A549 (cell line): ENCODE measurements around the gene NFAM1. TPM values are rescaled to one million over a fixed set of nuclear protein-coding genes. Genes with fewer than 3 reads are reported as not detected.

Experiments used
- ATAC-seq, 2 experiments: fragments of 200-7000 bp in 1 of 2; fragments of >200 bp in 1 of 2; cut with Nextera tagmentation in 1 of 2; cut with Tn5 transposase in 1 of 2; 3 replicates each; pipeline versions ENCODE4 v1.8.0 to v1.9.1; 2018 to 2020; ENCODE audit warnings: mild to moderate bottlenecking in 1 of 2, moderate library complexity in 1 of 2
- CTCF ChIA-PET: fragments of 300-600 bp; sonication (Branson Sonifier 250); formaldehyde crosslinking; extraction: SDS; loops from one replicate; lab custom pipeline; 2021; ENCODE audit warnings: antibody characterized with exemption, inconsistent platforms; lab: Yijun Ruan, JAX
- POLR2A ChIA-PET: fragments of 350-600 bp; formaldehyde crosslinking; extraction: SDS; loops from one replicate; lab custom pipeline; 2021; ENCODE audit warnings: antibody characterized with exemption, inconsistent platforms; lab: Yijun Ruan, JAX
- DNase-seq, 2 experiments: peaks; one replicate each; pipeline versions ENCODE4 v3.0.0 to v3.0.0-alpha.2; 2011 to 2016; ENCODE audit warnings: low read depth in 1 of 2, low spot score in 1 of 2
- FAIRE-seq: peaks from 2 replicates; lab custom pipeline; 2011; peaks lifted over from hg19 to GRCh38; lab: Jason Lieb, UNC
- H3K27ac ChIP-seq, 2 experiments: fragments of >200 bp; sonication (Bioruptor Twin); formaldehyde crosslinking; 3 replicates each; pipeline ENCODE4 v1.5.1; 2016 to 2017
- H3K4me1 ChIP-seq: fragments of >200 bp; sonication (Bioruptor Twin); formaldehyde crosslinking; 3 replicates; pipeline ENCODE4 v1.6.1; 2016
- H3K4me2 ChIP-seq: fragments of >200 bp; sonication (Bioruptor Twin); formaldehyde crosslinking; 3 replicates; pipeline ENCODE4 v1.6.1; 2016
- H3K4me3 ChIP-seq: fragments of >200 bp; sonication (Bioruptor Twin); formaldehyde crosslinking; 3 replicates; pipeline ENCODE4 v1.5.1; 2016
- H3K9me3 ChIP-seq: fragments of >200 bp; sonication (Bioruptor Twin); formaldehyde crosslinking; 3 replicates; pipeline ENCODE4 v1.6.1; 2016
- ATOH8 ChIP-seq: fragments of 250-450 bp; sonication (Bioruptor Pico); IDR thresholded peaks from 2 replicates; pipeline ENCODE4 v1.5.0; 2020; ENCODE audit warnings: low read depth, mild to moderate bottlenecking, moderate library complexity
- BHLHE40 ChIP-seq: IDR thresholded peaks from 2 replicates; pipeline ENCODE4 v1.6.1; 2012; ENCODE audit warnings: low read depth, low read length, inconsistent platforms
- CBX2 ChIP-seq: fragments of 200-600 bp; sonication (generic); IDR thresholded peaks from 2 replicates; pipeline ENCODE4 v1.6.1; 2016; ENCODE audit warnings: low read depth, mild to moderate bottlenecking, borderline replicate concordance
- CHD4 ChIP-seq: fragments of 200-600 bp; sonication (generic); IDR thresholded peaks from 2 replicates; pipeline ENCODE4 v1.6.1; 2016; ENCODE audit warnings: antibody characterized with exemption, mild to moderate bottlenecking, borderline replicate concordance
- CTCF ChIP-seq: fragments of >200 bp; sonication (Bioruptor Twin); formaldehyde crosslinking; IDR thresholded peaks from 3 replicates; pipeline ENCODE4 v1.5.1; 2016
- E2F6 ChIP-seq: IDR thresholded peaks from 2 replicates; pipeline ENCODE4 v1.6.1; 2012; ENCODE audit warnings: low read depth, borderline replicate concordance
- EHF ChIP-seq: fragments of 250-450 bp; sonication (Bioruptor Pico); IDR thresholded peaks from 2 replicates; pipeline ENCODE4 v1.5.0; 2020; ENCODE audit warnings: mild to moderate bottlenecking
- FOSL2 ChIP-seq, 2 experiments: fragments of 450-650 bp in 1 of 2; fragments of >200 bp in 1 of 2; sonication (Bioruptor Twin) in 1 of 2; formaldehyde crosslinking; IDR thresholded peaks; 2 replicates each; pipeline versions ENCODE4 v1.5.0 to v1.6.1; 2016 to 2020; ENCODE audit warnings: mild to moderate bottlenecking in 1 of 2, moderate library complexity in 1 of 2
- FOXS1 ChIP-seq: fragments of 250-450 bp; sonication (Bioruptor Pico); IDR thresholded peaks from 2 replicates; pipeline ENCODE4 v1.5.0; 2020; ENCODE audit warnings: mild to moderate bottlenecking, moderate library complexity
- HDAC2 ChIP-seq: fragments of 200-600 bp; sonication (generic); IDR thresholded peaks from 2 replicates; pipeline ENCODE4 v1.6.1; 2016
- HOXB13 ChIP-seq: fragments of 250-450 bp; sonication (Bioruptor Pico); IDR thresholded peaks from 2 replicates; pipeline ENCODE4 v1.5.0; 2020; ENCODE audit warnings: low read depth, mild to moderate bottlenecking, moderate library complexity
- JUNB ChIP-seq: fragments of >200 bp; sonication (Bioruptor Twin); formaldehyde crosslinking; IDR thresholded peaks from 2 replicates; pipeline ENCODE4 v1.6.1; 2016
- KDM1A ChIP-seq: fragments of 200-600 bp; sonication (generic); IDR thresholded peaks from 2 replicates; pipeline ENCODE4 v1.6.1; 2016; ENCODE audit warnings: low read depth, mild to moderate bottlenecking
- MAFK ChIP-seq: fragments of 450-650 bp; IDR thresholded peaks from 2 replicates; pipeline ENCODE4 v1.6.1; 2014; ENCODE audit not compliant: partially characterized antibody
- MAX ChIP-seq: IDR thresholded peaks from 2 replicates; pipeline ENCODE4 v1.6.1; 2012
- MYC ChIP-seq: IDR thresholded peaks from 2 replicates; pipeline ENCODE4 v1.6.1; 2012; ENCODE audit warnings: mild to moderate bottlenecking, inconsistent platforms, low read length, improper control_type of control experiment, borderline replicate concordance
- PBX3 ChIP-seq: IDR thresholded peaks from 2 replicates; pipeline ENCODE4 v1.6.1; 2012
- POLR2A ChIP-seq: IDR thresholded peaks from 2 replicates; pipeline ENCODE4 v1.6.1; 2012; ENCODE audit warnings: mild to moderate bottlenecking, low read length
- POLR2AphosphoS2 ChIP-seq: conservative IDR thresholded peaks from 2 replicates; pipeline ENCODE4 v1.6.1; 2012; ENCODE audit warnings: low read length, improper control_type of control experiment, inconsistent platforms
- RARB ChIP-seq: fragments of 250-450 bp; sonication (Bioruptor Pico); IDR thresholded peaks from 2 replicates; pipeline ENCODE4 v1.8.0; 2021; ENCODE audit warnings: mild to moderate bottlenecking, moderate library complexity
- USF2 ChIP-seq: fragments of 450-650 bp; IDR thresholded peaks from 2 replicates; pipeline ENCODE4 v1.6.1; 2014; ENCODE audit warnings: antibody characterized with exemption
- WGBS: methylation state at CpG from one replicate; pipeline ENCODE4 v1.1.6; 2017; ENCODE audit errors: missing lambda C conversion rate; 5-methylcytosine and 5-hydroxymethylcytosine counted together
- polyA plus RNA-seq, 4 experiments: library from polyadenylated mRNA; depleted of rRNA in 3 of 4; stranded (reverse); fragments of >200 nt; fragmentation: RNase III in 1 of 4; extraction: RNeasy Plus Mini Kit Qiagen cat#74134 plus additional on column Dnase treatment in 1 of 4; gene quantifications; 2 replicates in 3 of 4; 3 replicates in 1 of 4; pipeline ENCODE4 v1.2.3, GENCODE V29; 2011 to 2017

Gene NFAM1
- polyA plus RNA-seq, 2 of the 4 experiments (the other 2 are of a cell fraction) = not detected

- Histone ChIP-seq H3K4me1 (0 out of 3 replicates have a peak, but pooled peaks cover 5% of the 10 kb centered on the region), H3K27ac (no peak overlapping the region), H3K9me3 (no peaks in the 10 kb centered on the region), H3K4me3 (no peak overlapping the region), H3K4me2 (no peak overlapping the region)
- ChIA-PET CTCF (interaction anchor here (0.6 to 0.9 kb wide), 2 partner anchors 15 to 280 kb away, joined by 3 read pairs; no protein-coding TSS in a partner anchor), POLR2A (no interaction called here)
- ATAC-seq (no peak), DNase-seq (no peak), FAIRE-seq (no peak)
- TF ChIP-seq HOXB13 (CRISPR knock-in tag) = no peak
- TF ChIP-seq RARB = no peak
- TF ChIP-seq CBX2 = no peak
- no peak for TF ChIP-seq FOSL2 (IDR thresholded peaks at IDR 0.05)
- no peak for TF ChIP-seq FOSL2 (CRISPR knock-in tag; IDR thresholded peaks at IDR 0.05)
- TF ChIP-seq HDAC2 = no peak
- no peak for TF ChIP-seq CTCF
- TF ChIP-seq BHLHE40 = no peak
- TF ChIP-seq POLR2AphosphoS2 = no peak
- TF ChIP-seq E2F6 = no peak
- TF ChIP-seq FOXS1 (CRISPR knock-in tag) = no peak
- TF ChIP-seq MAFK = no peak
- no peak for TF ChIP-seq ATOH8
- no peak for TF ChIP-seq JUNB
- TF ChIP-seq CHD4 = no peak
- no peak for TF ChIP-seq KDM1A
- no peak for TF ChIP-seq MYC
- TF ChIP-seq PBX3 = no peak
- TF ChIP-seq EHF (CRISPR knock-in tag) = no peak
- no peak for TF ChIP-seq MAX
- WGBS = 85% methylated on average over 4 of the region's 4 CpGs
These were observed 61.1 kb downstream of the NFAM1 start for GRCh38 chr22:42371099-42371498.

GRCh38 chr22:42369250-42370041 lies 62.8 kb downstream of the NFAM1 start:
- H3K9me3 ChIP-seq = no peaks in the 10 kb centered on the region
- ChIA-PET POLR2A (interaction anchor here (0.5 to 0.8 kb wide), 4 partner anchors 8 to 26 kb away, joined by 3 to 4 read pairs (median 4); no protein-coding TSS in a partner anchor), CTCF (interaction anchor here (1.0 to 1.1 kb wide), 2 partner anchors 85 to 201 kb away, joined by 3 to 4 read pairs; no protein-coding TSS in a partner anchor)
- H3K4me3 ChIP-seq = peak overlapping the region; percentile 47
- H3K4me2 ChIP-seq = peak overlapping the region; percentile 73
- FAIRE-seq (no peak), ATAC-seq (peak; percentile 93 to 97), DNase-seq (peak; percentile 84 to 92)
- 0 out of 3 replicates have a peak, but pooled peaks cover 5% of the 10 kb centered on the region for H3K4me1 ChIP-seq
- peak overlapping the region; percentile 68 to 79 for H3K27ac ChIP-seq
- 32% methylated on average over 19 of the region's 42 CpGs for WGBS
- no peak for TF ChIP-seq ATOH8
- TF ChIP-seq USF2 = no peak
- TF ChIP-seq POLR2A = peak; percentile 36
